Left lung (tissue), 10 donors: ENCODE data around the gene SREBF1. TPM values are rescaled to one million over a fixed set of nuclear protein-coding genes. Genes with fewer than 3 reads are reported as not detected.
A peak's percentile ranks its signal among the peaks of the same experiment; 100 is the strongest.

Experiments
- ATAC-seq: fragments of 200-7000 bp; cut with Tn5 transposase; one replicate; pipeline ENCODE4 v1.9.1; 2020; ENCODE audit warnings: moderate library complexity
- DNase-seq, 4 donors: peaks; one replicate each; pipeline ENCODE4 v3.0.0-alpha.2; 2013 to 2020
- H3K27ac ChIP-seq, 2 donors: fragments of 200-600 bp; sonication (generic) in 1 of 2; one replicate each; pipeline versions ENCODE4 v1.5.0 to v1.8.0; 2020 to 2021
- H3K27me3 ChIP-seq, 2 donors: fragments of 200-600 bp; sonication (generic) in 1 of 2; one replicate each; pipeline versions ENCODE4 v1.5.0 to v1.8.0; 2020 to 2021
- H3K36me3 ChIP-seq, 2 donors: fragments of 200-600 bp; sonication (generic) in 1 of 2; one replicate each; pipeline versions ENCODE4 v1.5.0 to v1.8.0; 2020 to 2021
- H3K4me1 ChIP-seq, 2 donors: fragments of 200-600 bp; one replicate each; pipeline ENCODE4 v1.8.0; 2021
- H3K4me3 ChIP-seq, 2 donors: fragments of 200-600 bp; sonication (generic) in 1 of 2; one replicate each; pipeline versions ENCODE4 v1.5.0 to v1.8.0; 2020 to 2021; ENCODE audit warnings: mild to moderate bottlenecking in 1 of 2
- H3K9me3 ChIP-seq, 2 donors: fragments of 200-600 bp; sonication (generic) in 1 of 2; one replicate each; pipeline versions ENCODE4 v1.5.0 to v1.8.0; 2020 to 2021
- CTCF ChIP-seq, 2 donors: fragments of 200-600 bp; sonication (generic) in 1 of 2; IDR thresholded peaks; one replicate each; pipeline versions ENCODE4 v1.5.0 to v1.8.0; 2021; ENCODE audit warnings: antibody characterized with exemption in 2 of 2
- intact Hi-C, 2 donors: fragments of 100-400 bp; cut with DNase I; formaldehyde crosslinking; loops; one replicate each; pipeline versions ENCODE4 v1.11.2 to v1.14.2; 2022
- polyA plus RNA-seq, 6 donors: library from polyadenylated mRNA; unstranded; fragments of 120-200 nt; gene quantifications; one replicate each; pipeline ENCODE4 v1.2.1, GENCODE V29; 2013; ENCODE audit not compliant: insufficient read length in 6 of 6
- total RNA-seq, 2 donors: library from RNA; stranded (reverse); fragmentation: NEBNext Ultra II Directional; extraction: Animal tissue kit (Norgen Biotek cat#: 25700); gene quantifications; one replicate each; pipeline ENCODE4 v1.2.1, GENCODE V29; 2021
- donor health status: DM: no; HTN: yes; CAD: no.
- donor health status: DM: no; HTN: no; CAD: no.

Gene SREBF1
- total and polyA plus RNA-seq, 8 donors = 27.9 to 122 (median 46.4) TPM

GRCh38 chr17:17823433-17824118 is 13.2 kb downstream of the SREBF1 start:
- ATAC-seq = peak; percentile 86
- Histone ChIP-seq H3K9me3 (no peaks in the 10 kb centered on the region), H3K4me1 (peaks cover 54 to 85% of the 10 kb centered on the region in 2 donors), H3K27ac (peak overlapping the region; percentile 77 to 86), H3K4me3 (peak overlapping the region; percentile 36 to 50), H3K27me3 (no peaks in the 10 kb centered on the region), H3K36me3 (peaks cover 0 to 29% of the 10 kb centered on the region in 2 donors)
- intact Hi-C loops = no loop called here
- TF ChIP-seq CTCF (IDR thresholded peaks at IDR 0.05) = no peak
- DNase-seq = peak; percentile 75 to 95 (median 90)

GRCh38 chr17:17822616-17823015 is 14.2 kb downstream of the SREBF1 start:
- H3K36me3 ChIP-seq = peaks cover 0 to 29% of the 10 kb centered on the region in 2 donors
- peak overlapping the region; percentile 36 to 50 for H3K4me3 ChIP-seq
- DNase-seq (no peak), ATAC-seq (no peak)
- H3K27ac ChIP-seq = peak overlapping the region in 1 of 2 donors; percentile 26
- no peaks in the 10 kb centered on the region for H3K9me3 ChIP-seq
- peaks cover 57 to 94% of the 10 kb centered on the region in 2 donors for H3K4me1 ChIP-seq
- intact Hi-C loops = no loop called here
- H3K27me3 ChIP-seq = no peaks in the 10 kb centered on the region
- no peak for TF ChIP-seq CTCF (IDR thresholded peaks at IDR 0.05)

GRCh38 chr17:17822189-17822588 is 14.6 kb downstream of the SREBF1 start:
- no peak for TF ChIP-seq CTCF (IDR thresholded peaks at IDR 0.05)
- DNase-seq (peak in 1 of 4 donors; percentile 81), ATAC-seq (peak; percentile 28)
- H3K36me3 ChIP-seq = peaks cover 0 to 31% of the 10 kb centered on the region in 2 donors
- H3K9me3 ChIP-seq = no peaks in the 10 kb centered on the region
- intact Hi-C loops = no loop called here
- H3K27ac ChIP-seq = no peak overlapping the region
- H3K4me3 ChIP-seq = peak overlapping the region in 1 of 2 donors; percentile 50
- H3K27me3 ChIP-seq = no peaks in the 10 kb centered on the region
- H3K4me1 ChIP-seq = peaks cover 57 to 93% of the 10 kb centered on the region in 2 donors

GRCh38 chr17:17820463-17821158 is 16.2 kb downstream of the SREBF1 start:
- Histone ChIP-seq H3K27ac (no peak overlapping the region), H3K36me3 (peaks cover 0 to 41% of the 10 kb centered on the region in 2 donors), H3K27me3 (no peaks in the 10 kb centered on the region), H3K9me3 (no peaks in the 10 kb centered on the region), H3K4me3 (no peak overlapping the region), H3K4me1 (peaks cover 45 to 77% of the 10 kb centered on the region in 2 donors)
- no peak for ATAC-seq
- no peak for DNase-seq
- no peak for TF ChIP-seq CTCF (IDR thresholded peaks at IDR 0.05)
- intact Hi-C loops = no loop called here

GRCh38 chr17:17820046-17820445 is 16.7 kb downstream of the SREBF1 start:
- Histone ChIP-seq H3K9me3 (no peaks in the 10 kb centered on the region), H3K27me3 (no peaks in the 10 kb centered on the region), H3K36me3 (peaks cover 0 to 47% of the 10 kb centered on the region in 2 donors), H3K27ac (no peak overlapping the region), H3K4me1 (peaks cover 39 to 76% of the 10 kb centered on the region in 2 donors), H3K4me3 (no peak overlapping the region)
- intact Hi-C loops = no loop called here
- ATAC-seq (no peak), DNase-seq (no peak)
- no peak for TF ChIP-seq CTCF (IDR thresholded peaks at IDR 0.05)
